ENCODE results near the gene FRAS1. TPM values are rescaled to one million over a fixed set of nuclear protein-coding genes. Genes with fewer than 3 reads are reported as not detected.

FRAS1 gene
- total and polyA plus RNA-seq, 2 of the 8 experiments (the other 6 are each of a cell fraction or from before 2014, with no cell fraction given), result 38.5 to 109 TPM

DNA sequence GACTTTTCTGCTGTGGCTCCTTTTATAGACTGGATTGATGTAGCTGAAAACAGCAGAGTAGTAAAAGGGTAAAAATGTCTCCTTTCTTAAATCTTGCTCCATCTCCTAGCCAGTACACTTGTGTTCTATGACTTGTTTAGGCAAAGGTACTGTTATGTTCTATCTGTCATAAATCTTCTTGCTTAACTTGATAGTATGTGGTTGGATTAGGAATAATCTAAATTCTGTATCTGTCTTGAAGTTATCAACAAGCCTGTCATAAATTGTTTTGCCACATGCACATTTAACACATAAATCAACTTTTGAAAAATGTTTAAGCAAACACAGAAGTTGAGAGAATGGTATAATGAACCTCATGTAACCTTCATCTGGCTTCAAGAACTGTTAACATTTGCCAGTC lies 157.0 kb downstream of the FRAS1 start:
- ChIA-PET CTCF (ENCODE audit: partially characterized antibody) (interaction anchor here (0.7 kb wide), 1 partner anchor 53 kb away, joined by 3 read pairs; no protein-coding TSS in a partner anchor), POLR2A (ENCODE audit: partially characterized antibody) (interaction anchor here (0.9 kb wide), 1 partner anchor 14 kb away, joined by 3 read pairs; no protein-coding TSS in a partner anchor)
- Histone ChIP-seq H2BK20ac (ENCODE audit: low read length) (no peak overlapping the region), H3K4me1 (replicated peaks in 1 of 4; ENCODE audit: control insufficient read depth in 3 of 4, insufficient read depth in 4 of 4, low read length in 3 of 4) (peaks cover 2 to 8% (median 6%) of the 10 kb centered on the region in 4 experiments; a peak in 5 of 7 replicates), H3K79me2 (ENCODE audit: control insufficient read depth in 1 of 2, insufficient read depth in 2 of 2, low read length in 2 of 2) (peaks cover 4 to 92% of the 10 kb centered on the region in 2 experiments; a peak in 3 of 4 replicates), H3K4me3 (ENCODE audit: extremely low read depth in 1 of 4, insufficient read depth in 2 of 4, low read depth in 3 of 4, low read length in 4 of 4) (no peak overlapping the region), H2BK5ac (ENCODE audit: low read depth, low read length) (no peak overlapping the region), H3K27me3 (replicated peaks in 1 of 4; ENCODE audit: control insufficient read depth in 3 of 4, extremely low read depth in 1 of 4, insufficient read depth in 3 of 4, low read length in 3 of 4) (no peaks in the 10 kb centered on the region), H3K23me2 (ENCODE audit: low read depth, low read length) (no peaks in the 10 kb centered on the region), H3K56ac (replicated peaks; ENCODE audit: insufficient read length, low read depth, low read length) (no peak overlapping the region), H3K36me3 (ENCODE audit: control insufficient read depth in 2 of 4, insufficient read depth in 4 of 4, low read length in 3 of 4) (no peaks in the 10 kb centered on the region; a peak in 1 of 8 replicates), H2BK12ac (ENCODE audit: low read depth, low read length) (no peak overlapping the region), H3K9ac (replicated peaks in 1 of 4; ENCODE audit: extremely low read depth in 1 of 4, low read depth in 3 of 4, low read length in 3 of 4) (no peak overlapping the region), H3K4ac (replicated peaks; ENCODE audit: insufficient read length, low read depth, low read length) (no peak overlapping the region), H3K14ac (ENCODE audit: insufficient read length) (no peak overlapping the region), H3K18ac (ENCODE audit: extremely low read depth, low read length) (no peak overlapping the region), H3K79me1 (ENCODE audit: low read depth, low read length) (peaks cover 2% of the 10 kb centered on the region; the same call in 1 of the 2 replicates), H3K27ac (ENCODE audit: low read depth, low read length) (no peak overlapping the region), H2BK120ac (replicated peaks; ENCODE audit: low read depth, low read length) (no peak overlapping the region), H4K5ac (ENCODE audit: insufficient read length, low read depth, low read length) (no peak overlapping the region), H2BK15ac (ENCODE audit: low read length) (no peak overlapping the region), H4K91ac (replicated peaks; ENCODE audit: insufficient read length, low read length) (no peak overlapping the region), H4K20me1 (replicated peaks in 1 of 2; ENCODE audit: control insufficient read depth in 1 of 2, insufficient read depth in 2 of 2, low read length in 2 of 2) (peaks cover 0 to 2% of the 10 kb centered on the region in 2 experiments), H4K8ac (ENCODE audit: extremely low read depth, insufficient read depth, low read length) (no peak overlapping the region), H3K23ac (ENCODE audit: insufficient read length) (no peak overlapping the region), H2AFZ (ENCODE audit: low read length) (no peak overlapping the region), H2AK5ac (ENCODE audit: low read depth, low read length) (no peak overlapping the region), H3K9me3 (ENCODE audit: insufficient read depth in 2 of 2, low read depth in 1 of 2, low read length in 1 of 2) (no peaks in the 10 kb centered on the region), H3K4me2 (ENCODE audit: insufficient read depth in 1 of 2, low read depth in 2 of 2, low read length in 2 of 2) (no peak overlapping the region)
- no peak for FAIRE-seq
- DNase-seq (ENCODE audit: low read depth in 1 of 2, low spot score in 2 of 2), result no peak
- TF ChIP-seq, protein P1, sequence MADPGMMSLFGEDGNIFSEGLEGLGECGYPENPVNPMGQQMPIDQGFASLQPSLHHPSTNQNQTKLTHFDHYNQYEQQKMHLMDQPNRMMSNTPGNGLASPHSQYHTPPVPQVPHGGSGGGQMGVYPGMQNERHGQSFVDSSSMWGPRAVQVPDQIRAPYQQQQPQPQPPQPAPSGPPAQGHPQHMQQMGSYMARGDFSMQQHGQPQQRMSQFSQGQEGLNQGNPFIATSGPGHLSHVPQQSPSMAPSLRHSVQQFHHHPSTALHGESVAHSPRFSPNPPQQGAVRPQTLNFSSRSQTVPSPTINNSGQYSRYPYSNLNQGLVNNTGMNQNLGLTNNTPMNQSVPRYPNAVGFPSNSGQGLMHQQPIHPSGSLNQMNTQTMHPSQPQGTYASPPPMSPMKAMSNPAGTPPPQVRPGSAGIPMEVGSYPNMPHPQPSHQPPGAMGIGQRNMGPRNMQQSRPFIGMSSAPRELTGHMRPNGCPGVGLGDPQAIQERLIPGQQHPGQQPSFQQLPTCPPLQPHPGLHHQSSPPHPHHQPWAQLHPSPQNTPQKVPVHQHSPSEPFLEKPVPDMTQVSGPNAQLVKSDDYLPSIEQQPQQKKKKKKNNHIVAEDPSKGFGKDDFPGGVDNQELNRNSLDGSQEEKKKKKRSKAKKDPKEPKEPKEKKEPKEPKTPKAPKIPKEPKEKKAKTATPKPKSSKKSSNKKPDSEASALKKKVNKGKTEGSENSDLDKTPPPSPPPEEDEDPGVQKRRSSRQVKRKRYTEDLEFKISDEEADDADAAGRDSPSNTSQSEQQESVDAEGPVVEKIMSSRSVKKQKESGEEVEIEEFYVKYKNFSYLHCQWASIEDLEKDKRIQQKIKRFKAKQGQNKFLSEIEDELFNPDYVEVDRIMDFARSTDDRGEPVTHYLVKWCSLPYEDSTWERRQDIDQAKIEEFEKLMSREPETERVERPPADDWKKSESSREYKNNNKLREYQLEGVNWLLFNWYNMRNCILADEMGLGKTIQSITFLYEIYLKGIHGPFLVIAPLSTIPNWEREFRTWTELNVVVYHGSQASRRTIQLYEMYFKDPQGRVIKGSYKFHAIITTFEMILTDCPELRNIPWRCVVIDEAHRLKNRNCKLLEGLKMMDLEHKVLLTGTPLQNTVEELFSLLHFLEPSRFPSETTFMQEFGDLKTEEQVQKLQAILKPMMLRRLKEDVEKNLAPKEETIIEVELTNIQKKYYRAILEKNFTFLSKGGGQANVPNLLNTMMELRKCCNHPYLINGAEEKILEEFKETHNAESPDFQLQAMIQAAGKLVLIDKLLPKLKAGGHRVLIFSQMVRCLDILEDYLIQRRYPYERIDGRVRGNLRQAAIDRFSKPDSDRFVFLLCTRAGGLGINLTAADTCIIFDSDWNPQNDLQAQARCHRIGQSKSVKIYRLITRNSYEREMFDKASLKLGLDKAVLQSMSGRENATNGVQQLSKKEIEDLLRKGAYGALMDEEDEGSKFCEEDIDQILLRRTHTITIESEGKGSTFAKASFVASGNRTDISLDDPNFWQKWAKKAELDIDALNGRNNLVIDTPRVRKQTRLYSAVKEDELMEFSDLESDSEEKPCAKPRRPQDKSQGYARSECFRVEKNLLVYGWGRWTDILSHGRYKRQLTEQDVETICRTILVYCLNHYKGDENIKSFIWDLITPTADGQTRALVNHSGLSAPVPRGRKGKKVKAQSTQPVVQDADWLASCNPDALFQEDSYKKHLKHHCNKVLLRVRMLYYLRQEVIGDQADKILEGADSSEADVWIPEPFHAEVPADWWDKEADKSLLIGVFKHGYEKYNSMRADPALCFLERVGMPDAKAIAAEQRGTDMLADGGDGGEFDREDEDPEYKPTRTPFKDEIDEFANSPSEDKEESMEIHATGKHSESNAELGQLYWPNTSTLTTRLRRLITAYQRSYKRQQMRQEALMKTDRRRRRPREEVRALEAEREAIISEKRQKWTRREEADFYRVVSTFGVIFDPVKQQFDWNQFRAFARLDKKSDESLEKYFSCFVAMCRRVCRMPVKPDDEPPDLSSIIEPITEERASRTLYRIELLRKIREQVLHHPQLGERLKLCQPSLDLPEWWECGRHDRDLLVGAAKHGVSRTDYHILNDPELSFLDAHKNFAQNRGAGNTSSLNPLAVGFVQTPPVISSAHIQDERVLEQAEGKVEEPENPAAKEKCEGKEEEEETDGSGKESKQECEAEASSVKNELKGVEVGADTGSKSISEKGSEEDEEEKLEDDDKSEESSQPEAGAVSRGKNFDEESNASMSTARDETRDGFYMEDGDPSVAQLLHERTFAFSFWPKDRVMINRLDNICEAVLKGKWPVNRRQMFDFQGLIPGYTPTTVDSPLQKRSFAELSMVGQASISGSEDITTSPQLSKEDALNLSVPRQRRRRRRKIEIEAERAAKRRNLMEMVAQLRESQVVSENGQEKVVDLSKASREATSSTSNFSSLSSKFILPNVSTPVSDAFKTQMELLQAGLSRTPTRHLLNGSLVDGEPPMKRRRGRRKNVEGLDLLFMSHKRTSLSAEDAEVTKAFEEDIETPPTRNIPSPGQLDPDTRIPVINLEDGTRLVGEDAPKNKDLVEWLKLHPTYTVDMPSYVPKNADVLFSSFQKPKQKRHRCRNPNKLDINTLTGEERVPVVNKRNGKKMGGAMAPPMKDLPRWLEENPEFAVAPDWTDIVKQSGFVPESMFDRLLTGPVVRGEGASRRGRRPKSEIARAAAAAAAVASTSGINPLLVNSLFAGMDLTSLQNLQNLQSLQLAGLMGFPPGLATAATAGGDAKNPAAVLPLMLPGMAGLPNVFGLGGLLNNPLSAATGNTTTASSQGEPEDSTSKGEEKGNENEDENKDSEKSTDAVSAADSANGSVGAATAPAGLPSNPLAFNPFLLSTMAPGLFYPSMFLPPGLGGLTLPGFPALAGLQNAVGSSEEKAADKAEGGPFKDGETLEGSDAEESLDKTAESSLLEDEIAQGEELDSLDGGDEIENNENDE (IDR thresholded peaks at IDR 0.05; ENCODE audit: insufficient replicate concordance, low read length), result no peak

Measured in H1 (cell line).